HepG2 (cell line): ENCODE measurements around the gene CRK. TPM values are rescaled to one million over a fixed set of nuclear protein-coding genes. Genes with fewer than 3 reads are reported as not detected.
A peak's percentile ranks its signal among the peaks of the same experiment; 100 is the strongest.

ENCODE experiments used
- ATAC-seq: fragments of 200-7000 bp; cut with Tn5 transposase; 3 replicates; pipeline ENCODE4 v1.9.1; 2020; ENCODE audit warnings: mild to moderate bottlenecking, moderate library complexity
- BruUV-seq: library from RNA; stranded (reverse); fragments of 400-500 nt; replicated peaks from 2 replicates; lab custom pipeline; 2021; lab: Mats Ljungman, UMichigan
- CTCF ChIA-PET: fragments of 300-600 bp; formaldehyde crosslinking; extraction: SDS; loops from one replicate; lab custom pipeline; 2021; ENCODE audit warnings: low total read pairs, inconsistent platforms, low intra/inter-chr PET ratio; lab: Yijun Ruan, JAX
- POLR2A ChIA-PET: fragments of 350-600 bp; sonication (Branson Sonifier 250); formaldehyde crosslinking; loops from one replicate; lab custom pipeline; 2020; ENCODE audit warnings: antibody characterized with exemption, inconsistent platforms; lab: Yijun Ruan, JAX
- DNase-seq: peaks from one replicate; pipeline ENCODE4 v3.0.0-alpha.2; 2015; ENCODE audit warnings: low spot score
- FAIRE-seq: peaks from 3 replicates; lab custom pipeline; 2011; peaks lifted over from hg19 to GRCh38; lab: Jason Lieb, UNC
- H2AFZ ChIP-seq: one replicate; pipeline ENCODE4 v1.6.1; 2011; ENCODE audit warnings: low read length, inconsistent platforms
- H3K27ac ChIP-seq: fragments of 300-600 bp; 3 replicates; pipeline ENCODE4 v1.8.0; 2011; ENCODE audit warnings: mixed run types, mild to moderate bottlenecking, mixed read lengths, low read length, inconsistent platforms; ENCODE audit not compliant: insufficient read depth; ENCODE audit errors: extremely low read length
- H3K27me3 ChIP-seq, 2 experiments: fragments of 200-600 bp in 1 of 2; 2 replicates in 1 of 2; 3 replicates in 1 of 2; pipeline versions ENCODE4 v1.6.0 to v1.8.0; 2011; ENCODE audit warnings: low read length in 2 of 2, mild to moderate bottlenecking in 2 of 2, moderate library complexity in 2 of 2, inconsistent platforms in 1 of 2; ENCODE audit not compliant: insufficient read depth in 2 of 2, control insufficient read depth in 1 of 2
- H3K36me3 ChIP-seq, 2 experiments: fragments of 200-600 bp in 1 of 2; replicated peaks in 1 of 2; 2 replicates in 1 of 2; 3 replicates in 1 of 2; pipeline versions ENCODE4 v1.5.1 to v1.8.0; 2011; ENCODE audit warnings: low read length in 2 of 2, inconsistent platforms in 1 of 2; ENCODE audit not compliant: insufficient read depth in 2 of 2, control insufficient read depth in 1 of 2
- H3K4me1 ChIP-seq: 2 replicates; pipeline ENCODE4 v1.5.1; 2012; ENCODE audit warnings: low read length, inconsistent platforms; ENCODE audit not compliant: insufficient read depth
- H3K4me2 ChIP-seq: 2 replicates; pipeline ENCODE4 v1.6.0; 2011; ENCODE audit warnings: low read depth, low read length, inconsistent platforms
- H3K4me3 ChIP-seq, 3 experiments: fragments of 200-600 bp in 1 of 3; sonication (generic), shearing (Covaris generic) in 1 of 3; replicated peaks in 1 of 3; 2 replicates each; pipeline ENCODE4 v1.5.1; 2011 to 2016; ENCODE audit warnings: low read length in 3 of 3, inconsistent platforms in 2 of 3, low read depth in 2 of 3, mild to moderate bottlenecking in 2 of 3, control low read depth in 1 of 3, mixed read lengths in 1 of 3; ENCODE audit not compliant: insufficient read depth in 1 of 3
- H3K79me2 ChIP-seq: one replicate; pipeline ENCODE4 v1.6.1; 2011; ENCODE audit warnings: low read length, inconsistent platforms; ENCODE audit not compliant: insufficient read depth
- H3K9ac ChIP-seq: 2 replicates; pipeline ENCODE4 v1.6.0; 2011; ENCODE audit warnings: mild to moderate bottlenecking, low read depth, low read length, inconsistent platforms; ENCODE audit not compliant: insufficient read depth
- H3K9me3 ChIP-seq: 2 replicates; pipeline ENCODE4 v1.5.1; 2012; ENCODE audit warnings: mild to moderate bottlenecking, low read length
- H4K20me1 ChIP-seq: 2 replicates; pipeline ENCODE4 v1.6.0; 2011; ENCODE audit warnings: inconsistent platforms, mild to moderate bottlenecking, low read length, moderate library complexity; ENCODE audit not compliant: insufficient read depth
- AHDC1 ChIP-seq: sonication (generic); formaldehyde crosslinking; IDR thresholded peaks from 2 replicates; pipeline ENCODE4 v1.5.1; 2020; ENCODE audit warnings: mild to moderate bottlenecking, missing genetic modification reagents, borderline replicate concordance
- HHEX ChIP-seq: IDR thresholded peaks from 2 replicates; pipeline ENCODE4 v1.6.1; 2016; ENCODE audit warnings: control low read depth
- KDM5B ChIP-seq: sonication (generic); formaldehyde crosslinking; IDR thresholded peaks from 2 replicates; pipeline ENCODE4 v1.4.0; 2020; ENCODE audit warnings: missing genetic modification reagents, mild to moderate bottlenecking, borderline replicate concordance
- KLF11 ChIP-seq: IDR thresholded peaks from 2 replicates; pipeline ENCODE4 v1.6.1; 2016; ENCODE audit warnings: missing compliant biosample characterization
- MAX ChIP-seq: IDR thresholded peaks from 2 replicates; pipeline ENCODE4 v1.6.1; 2012; ENCODE audit warnings: inconsistent platforms
- PITX1 ChIP-seq: sonication (generic); formaldehyde crosslinking; IDR thresholded peaks from 2 replicates; pipeline ENCODE4 v1.5.1; 2020; ENCODE audit warnings: mild to moderate bottlenecking, missing genetic modification reagents
- REPIN1 ChIP-seq: sonication (generic); formaldehyde crosslinking; IDR thresholded peaks from 2 replicates; pipeline ENCODE4 v1.8.0; 2022; ENCODE audit warnings: missing genetic modification reagents, low read depth, mild to moderate bottlenecking, borderline replicate concordance
- SIN3A ChIP-seq: IDR thresholded peaks from 2 replicates; pipeline ENCODE4 v1.6.1; 2011; ENCODE audit warnings: low read depth, mild to moderate bottlenecking, control low read depth, low read length, borderline replicate concordance
- THYN1 ChIP-seq: sonication (generic); formaldehyde crosslinking; IDR thresholded peaks from 2 replicates; pipeline ENCODE4 v1.8.1; 2023; ENCODE audit warnings: low read depth, mild to moderate bottlenecking, moderate library complexity, missing genetic modification reagents, borderline replicate concordance
- ZBTB34 ChIP-seq: sonication (generic); formaldehyde crosslinking; IDR thresholded peaks from 2 replicates; pipeline ENCODE4 v1.8.0; 2022; ENCODE audit warnings: mild to moderate bottlenecking, missing genetic modification reagents
- ZFY ChIP-seq: sonication (generic); formaldehyde crosslinking; IDR thresholded peaks from 2 replicates; pipeline ENCODE4 v1.4.0; 2020; ENCODE audit warnings: missing genetic modification reagents
- ZNF788 ChIP-seq: sonication (generic); formaldehyde crosslinking; IDR thresholded peaks from 2 replicates; pipeline ENCODE4 v1.5.0; 2020; ENCODE audit warnings: mild to moderate bottlenecking, missing genetic modification reagents, borderline replicate concordance
- ZNF891 ChIP-seq: sonication (generic); formaldehyde crosslinking; IDR thresholded peaks from 2 replicates; pipeline ENCODE4 v1.5.0; 2020; ENCODE audit warnings: mild to moderate bottlenecking, missing genetic modification reagents
- WGBS: methylation state at CpG from one replicate; pipeline ENCODE4 v1.1.6; 2017; ENCODE audit warnings: low lambda C conversion rate; 5-methylcytosine and 5-hydroxymethylcytosine counted together
- in situ Hi-C: cut with HindIII; loops from 2 replicates; pipeline ENCODE4 v1.10.0; 2017; ENCODE audit warnings: low pct_unique_long_range_greater_than_20kb; ENCODE audit not compliant: extremely low pct_ligation_motif_present
- intact Hi-C: fragments of 100-400 bp; cut with micrococcal nuclease; formaldehyde crosslinking; loops from one replicate; pipeline ENCODE4 v1.10.0; 2022; ENCODE audit not compliant: unreplicated experiment
- polyA plus RNA-seq, 8 experiments: library from polyadenylated mRNA; depleted of rRNA in 3 of 8; stranded (reverse) in 7 of 8; unstranded in 1 of 8; fragments of >200 nt; fragmentation: Illumina TruSeq in 4 of 8; extraction: Trizol in 4 of 8; gene quantifications; 2 replicates each; pipeline versions ENCODE4 v1.2.1 to v1.2.3, GENCODE V29; 2011 to 2016; ENCODE audit warnings: low read depth in 4 of 8, missing spikeins in 1 of 8, mixed read lengths in 1 of 8; ENCODE audit not compliant: insufficient read depth in 1 of 8
- total RNA-seq, 5 experiments: library from RNA; depleted of rRNA; stranded (reverse); fragments of >200 nt; fragmentation: Illumina TruSeq; extraction: Trizol; gene quantifications; 2 replicates each; pipeline ENCODE4 v1.2.3, GENCODE V29; 2016; ENCODE audit warnings: low read depth in 1 of 5

The CRK gene
- total and polyA plus RNA-seq, 2 of the 13 experiments (the other 11 are each of a cell fraction or from before 2014, with no cell fraction given): 47.4 to 54.2 TPM

- Histone ChIP-seq H3K36me3 (no peaks in the 10 kb centered on the region), H3K9me3 (no peaks in the 10 kb centered on the region), H3K27me3 (no peaks in the 10 kb centered on the region; a peak in 1 of 5 replicates), H3K79me2 (peaks cover 13% of the 10 kb centered on the region), H3K9ac (peak overlapping the region; percentile 84), H3K27ac (peak overlapping the region; percentile 74), H4K20me1 (no peaks in the 10 kb centered on the region), H3K4me2 (peak overlapping the region; percentile 99), H2AFZ (no peak overlapping the region), H3K4me3 (peak overlapping the region; percentile 73 to 92 (median 85); a peak in 5 of 6 replicates), H3K4me1 (peaks cover 45% of the 10 kb centered on the region)
- intact Hi-C loops (loop anchor here (1.0 kb wide), 1 partner anchor 36 kb away; no protein-coding TSS in a partner anchor), in situ Hi-C loops (no loop called here)
- 8% methylated on average over 10 of the region's 94 CpGs for WGBS
- CTCF ChIA-PET: no interaction called here
- ATAC-seq: peak; percentile 36
- no peak for DNase-seq
- no peak for FAIRE-seq
- no TSS peak for BruUV-seq
- POLR2A ChIA-PET: interaction anchor here (0.6 to 2.4 kb wide), 7 partner anchors 13 to 138 kb away, joined by 3 to 19 read pairs (median 4); partner anchors contain the start of genes CRK and INPP5K
- TF ChIP-seq REPIN1: 0 out of 2 replicates have a peak, but pooled peaks have one; percentile 26
- peak; percentile 11; the same call in 1 of the 2 replicates for TF ChIP-seq ZFY (CRISPR knock-in tag)
- no peak for TF ChIP-seq HHEX (CRISPR knock-in tag)
- TF ChIP-seq THYN1: no peak
- TF ChIP-seq AHDC1 (CRISPR knock-in tag): 0 out of 2 replicates have a peak, but pooled peaks have one; percentile 4
- TF ChIP-seq KDM5B (CRISPR knock-in tag): peak; percentile 13; the same call in 1 of the 2 replicates
- no peak for TF ChIP-seq KLF11 (CRISPR knock-in tag)
- TF ChIP-seq ZBTB34 (CRISPR knock-in tag): no peak
- peak; percentile 6; the same call in 1 of the 2 replicates for TF ChIP-seq ZNF788 (CRISPR knock-in tag)
- 0 out of 2 replicates have a peak, but pooled peaks have one; percentile 18 for TF ChIP-seq PITX1 (CRISPR knock-in tag)
- peak; percentile 20; the same call in 1 of the 2 replicates for TF ChIP-seq SIN3A
- TF ChIP-seq MAX: peak; percentile 38; the same call in 1 of the 2 replicates
- 0 out of 2 replicates have a peak, but pooled peaks have one; percentile 71 for TF ChIP-seq ZNF891 (CRISPR knock-in tag)
Observed at GRCh38 chr17:1491443-1492248, 35.6 kb upstream of the CRK start.
